Adrenal gland (tissue), 5 donors: ENCODE data around the gene TBCE.

Experiments
- POLR2A ChIP-seq, 2 donors: fragments of 450-650 bp; IDR thresholded peaks; one replicate each; pipeline ENCODE4 v1.6.1; 2017; ENCODE audit warnings: antibody characterized with exemption in 2 of 2, mild to moderate bottlenecking in 2 of 2, moderate library complexity in 1 of 2
- TF ChIP-seq, protein P1 (sequence below), 6 experiments: fragments of 450-650 bp in 4 of 6; fragments of 200-600 bp in 2 of 6; sonication (generic) in 1 of 6; IDR thresholded peaks; 1 replicate in 5 of 6; 2 replicates in 1 of 6; pipeline versions ENCODE4 v1.5.1 to v1.8.0; 2016 to 2021; ENCODE audit warnings: antibody characterized with exemption in 6 of 6, mild to moderate bottlenecking in 2 of 6, moderate library complexity in 1 of 6
- donor health status: DM: no; HTN: no; CAD: no.

DNA sequence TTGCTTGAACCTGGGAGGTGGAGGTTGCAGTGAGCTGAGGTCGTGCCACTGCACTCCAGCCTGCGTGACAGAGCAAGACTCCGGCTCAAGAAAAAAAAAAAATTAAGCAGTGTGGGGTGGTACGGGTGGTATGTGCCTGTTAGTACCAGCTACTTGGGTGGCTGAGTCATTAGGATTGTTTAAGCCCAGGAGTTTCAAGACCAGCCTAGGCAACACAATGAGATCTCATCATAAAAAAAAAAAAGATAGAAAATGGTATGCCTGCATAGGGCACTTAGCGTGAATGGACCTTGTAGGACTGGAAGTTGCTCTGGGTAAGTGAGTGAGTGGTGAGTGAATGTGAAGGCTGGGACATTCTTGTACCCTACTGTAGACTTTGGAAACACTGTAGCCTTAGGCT lies 37.0 kb downstream of the TBCE start:
- TF ChIP-seq, protein P1, sequence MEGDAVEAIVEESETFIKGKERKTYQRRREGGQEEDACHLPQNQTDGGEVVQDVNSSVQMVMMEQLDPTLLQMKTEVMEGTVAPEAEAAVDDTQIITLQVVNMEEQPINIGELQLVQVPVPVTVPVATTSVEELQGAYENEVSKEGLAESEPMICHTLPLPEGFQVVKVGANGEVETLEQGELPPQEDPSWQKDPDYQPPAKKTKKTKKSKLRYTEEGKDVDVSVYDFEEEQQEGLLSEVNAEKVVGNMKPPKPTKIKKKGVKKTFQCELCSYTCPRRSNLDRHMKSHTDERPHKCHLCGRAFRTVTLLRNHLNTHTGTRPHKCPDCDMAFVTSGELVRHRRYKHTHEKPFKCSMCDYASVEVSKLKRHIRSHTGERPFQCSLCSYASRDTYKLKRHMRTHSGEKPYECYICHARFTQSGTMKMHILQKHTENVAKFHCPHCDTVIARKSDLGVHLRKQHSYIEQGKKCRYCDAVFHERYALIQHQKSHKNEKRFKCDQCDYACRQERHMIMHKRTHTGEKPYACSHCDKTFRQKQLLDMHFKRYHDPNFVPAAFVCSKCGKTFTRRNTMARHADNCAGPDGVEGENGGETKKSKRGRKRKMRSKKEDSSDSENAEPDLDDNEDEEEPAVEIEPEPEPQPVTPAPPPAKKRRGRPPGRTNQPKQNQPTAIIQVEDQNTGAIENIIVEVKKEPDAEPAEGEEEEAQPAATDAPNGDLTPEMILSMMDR (IDR thresholded peaks at IDR 0.05): no peak
- TF ChIP-seq POLR2A (IDR thresholded peaks at IDR 0.05): no peak
